OCI-LY1 (cell line): ENCODE measurements around the gene IFT25.

Source experiments
- H2AFZ ChIP-seq: fragments of 200-600 bp; sonication (generic), shearing (Covaris generic); 2 replicates; pipeline ENCODE4 v1.6.0; 2014; ENCODE audit warnings: antibody characterized with exemption, mild to moderate bottlenecking, low read length
- H3F3A ChIP-seq: fragments of 200-600 bp; sonication (generic), shearing (Covaris generic); 2 replicates; pipeline ENCODE4 v1.6.0; 2014; ENCODE audit warnings: mild to moderate bottlenecking, antibody characterized with exemption, low read length, moderate library complexity; ENCODE audit not compliant: insufficient read depth
- H3K27ac ChIP-seq: fragments of 200-600 bp; sonication (generic); 2 replicates; pipeline ENCODE4 v1.5.1; 2014; ENCODE audit warnings: low read length, mixed run types, mild to moderate bottlenecking, low read depth; ENCODE audit not compliant: poor library complexity, severe bottlenecking
- H3K27me3 ChIP-seq: fragments of 200-600 bp; sonication (generic); 2 replicates; pipeline ENCODE4 v1.6.0; 2014; ENCODE audit warnings: antibody characterized with exemption, mild to moderate bottlenecking, low read length, moderate library complexity; ENCODE audit not compliant: insufficient read depth
- H3K36me3 ChIP-seq: fragments of 200-600 bp; sonication (generic); 2 replicates; pipeline ENCODE4 v1.6.1; 2014; ENCODE audit warnings: mild to moderate bottlenecking, antibody characterized with exemption, low read length, moderate library complexity, mixed read lengths; ENCODE audit not compliant: insufficient read depth
- H3K4me1 ChIP-seq: fragments of 200-600 bp; sonication (generic); 2 replicates; pipeline ENCODE4 v1.5.1; 2014; ENCODE audit warnings: mild to moderate bottlenecking, low read length, moderate library complexity; ENCODE audit not compliant: insufficient read depth, severe bottlenecking
- H3K4me2 ChIP-seq: fragments of 200-600 bp; sonication (generic), shearing (Covaris generic); 2 replicates; pipeline ENCODE4 v1.6.1; 2014; ENCODE audit warnings: low read length
- H3K4me3 ChIP-seq: fragments of 200-600 bp; sonication (generic); 2 replicates; pipeline ENCODE4 v1.5.1; 2014; ENCODE audit warnings: low read length, low read depth, mild to moderate bottlenecking, mixed read lengths; ENCODE audit not compliant: poor library complexity, severe bottlenecking
- H3K79me2 ChIP-seq: fragments of 200-600 bp; shearing (Covaris generic); 2 replicates; pipeline ENCODE4 v1.6.1; 2016; ENCODE audit warnings: mixed run types, low read length, mixed read lengths; ENCODE audit not compliant: insufficient read depth
- H3K9ac ChIP-seq: fragments of 200-600 bp; sonication (generic), shearing (Covaris generic); 2 replicates; pipeline ENCODE4 v1.6.1; 2014; ENCODE audit warnings: mild to moderate bottlenecking, low read length, mixed read lengths
- H3K9me2 ChIP-seq: fragments of 200-600 bp; sonication (generic), shearing (Covaris generic); 2 replicates; pipeline ENCODE4 v1.6.1; 2014; ENCODE audit warnings: low read depth, mild to moderate bottlenecking, low read length, mixed read lengths
- H3K9me3 ChIP-seq: fragments of 200-600 bp; shearing (Covaris generic); 2 replicates; pipeline ENCODE4 v1.6.1; 2014; ENCODE audit warnings: low read length, mixed read lengths
- H4K20me1 ChIP-seq: fragments of 200-600 bp; sonication (generic), shearing (Covaris generic); 2 replicates; pipeline ENCODE4 v1.6.0; 2016; ENCODE audit warnings: mild to moderate bottlenecking, low read length; ENCODE audit not compliant: insufficient read depth
- CTCF ChIP-seq: fragments of 200-600 bp; sonication (generic), shearing (Covaris generic); IDR thresholded peaks from 2 replicates; pipeline ENCODE4 v1.5.1; 2017; ENCODE audit warnings: mild to moderate bottlenecking, antibody characterized with exemption, low read length, moderate library complexity, mixed read lengths
- EZH2 ChIP-seq: fragments of 200-600 bp; sonication (generic), shearing (Covaris generic); IDR thresholded peaks from 2 replicates; pipeline ENCODE4 v1.8.0; 2017; ENCODE audit warnings: borderline replicate concordance, mixed run types, mild to moderate bottlenecking, antibody characterized with exemption, low read length, moderate library complexity, mixed read lengths

The IFT25 gene

GRCh38 chr1:53982763-53983104 lies 37.2 kb upstream of the IFT25 start:
- Histone ChIP-seq H3K4me1 (no peaks in the 10 kb centered on the region), H3F3A (no peaks in the 10 kb centered on the region), H4K20me1 (no peaks in the 10 kb centered on the region), H3K4me2 (no peak overlapping the region), H3K36me3 (no peaks in the 10 kb centered on the region), H3K79me2 (no peaks in the 10 kb centered on the region), H2AFZ (no peak overlapping the region), H3K9ac (no peak overlapping the region), H3K27me3 (no peaks in the 10 kb centered on the region; the same call in none of the 2 replicates), H3K27ac (no peak overlapping the region), H3K4me3 (no peak overlapping the region), H3K9me2 (no peaks in the 10 kb centered on the region), H3K9me3 (no peaks in the 10 kb centered on the region)
- TF ChIP-seq EZH2 (no peak), CTCF (no peak)

- Histone ChIP-seq H3K9me2 (no peaks in the 10 kb centered on the region), H3K27ac (no peak overlapping the region), H3K27me3 (no peaks in the 10 kb centered on the region; the same call in none of the 2 replicates), H3K9me3 (no peaks in the 10 kb centered on the region), H2AFZ (no peak overlapping the region), H3K4me2 (no peak overlapping the region), H3F3A (no peaks in the 10 kb centered on the region), H3K9ac (no peak overlapping the region), H4K20me1 (no peaks in the 10 kb centered on the region), H3K4me1 (no peaks in the 10 kb centered on the region), H3K36me3 (no peaks in the 10 kb centered on the region), H3K79me2 (no peaks in the 10 kb centered on the region), H3K4me3 (no peak overlapping the region)
- TF ChIP-seq CTCF, result no peak
- TF ChIP-seq EZH2, result no peak
Measured at GRCh38 chr1:53982034-53982762, 36.7 kb upstream of the IFT25 start.

DNA sequence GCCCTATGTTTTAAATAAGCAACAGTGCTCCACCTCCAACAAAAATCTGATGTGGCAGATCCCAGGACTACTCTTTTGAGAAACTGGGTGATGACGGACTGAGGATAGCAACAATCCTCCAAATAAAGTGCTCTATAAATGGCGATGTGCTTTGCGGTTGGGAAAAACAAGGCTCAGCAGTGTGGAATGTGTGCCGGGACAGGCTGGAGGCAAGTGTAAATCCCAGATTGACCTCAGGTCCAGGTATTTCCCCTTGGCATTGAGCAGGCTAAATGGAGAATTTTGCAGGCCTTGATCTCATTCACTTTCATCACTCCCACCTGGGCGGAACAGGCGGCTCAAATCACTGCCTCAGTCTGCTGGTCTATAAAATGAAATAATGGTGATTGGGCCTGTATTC lies 35.7 kb upstream of the IFT25 start:
- no peaks in the 10 kb centered on the region for H4K20me1 ChIP-seq
- no peaks in the 10 kb centered on the region for H3K79me2 ChIP-seq
- H3K4me3 ChIP-seq, result no peak overlapping the region
- no peak overlapping the region for H3K4me2 ChIP-seq
- no peak overlapping the region for H2AFZ ChIP-seq
- no peaks in the 10 kb centered on the region for H3K9me3 ChIP-seq
- H3K4me1 ChIP-seq, result no peaks in the 10 kb centered on the region
- no peaks in the 10 kb centered on the region for H3K9me2 ChIP-seq
- no peaks in the 10 kb centered on the region for H3F3A ChIP-seq
- H3K27me3 ChIP-seq, result no peaks in the 10 kb centered on the region; the same call in none of the 2 replicates
- TF ChIP-seq CTCF, result no peak
- no peak overlapping the region for H3K27ac ChIP-seq
- H3K36me3 ChIP-seq, result no peaks in the 10 kb centered on the region
- H3K9ac ChIP-seq, result no peak overlapping the region
